GM19463 (cell line): ENCODE data around the gene C10orf143.
"Not testable (repeated sequence)": the region's sequence is repeated elsewhere in the genome, so short reads cannot be mapped to it uniquely, and the experiment has no call there.

Experiments used
- ATAC-seq: cut with Tn5 transposase; IDR thresholded peaks from one replicate; pipeline ENCODE4 v1.9.1; 2021; ENCODE audit warnings: mild to moderate bottlenecking, moderate library complexity; ENCODE audit not compliant: unreplicated experiment

Gene C10orf143

DNA sequence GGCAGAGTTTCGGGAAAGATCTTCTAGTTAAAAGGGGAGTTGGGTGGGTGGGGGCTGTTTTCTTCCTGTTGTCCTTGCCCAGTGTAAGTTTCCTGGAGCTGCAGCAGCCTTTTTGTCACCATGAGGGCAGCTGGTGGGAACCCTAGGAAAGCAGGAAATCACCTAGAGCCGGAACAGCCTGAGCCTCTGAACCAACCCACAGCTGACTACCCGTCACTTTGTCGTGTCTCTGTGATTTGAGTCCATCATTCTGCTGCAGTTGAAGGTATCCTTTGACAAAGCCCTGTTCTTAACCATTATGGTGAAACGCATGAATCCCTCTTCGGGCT, 1.2 kb upstream of the C10orf143 start:
- ATAC-seq: no peak

DNA sequence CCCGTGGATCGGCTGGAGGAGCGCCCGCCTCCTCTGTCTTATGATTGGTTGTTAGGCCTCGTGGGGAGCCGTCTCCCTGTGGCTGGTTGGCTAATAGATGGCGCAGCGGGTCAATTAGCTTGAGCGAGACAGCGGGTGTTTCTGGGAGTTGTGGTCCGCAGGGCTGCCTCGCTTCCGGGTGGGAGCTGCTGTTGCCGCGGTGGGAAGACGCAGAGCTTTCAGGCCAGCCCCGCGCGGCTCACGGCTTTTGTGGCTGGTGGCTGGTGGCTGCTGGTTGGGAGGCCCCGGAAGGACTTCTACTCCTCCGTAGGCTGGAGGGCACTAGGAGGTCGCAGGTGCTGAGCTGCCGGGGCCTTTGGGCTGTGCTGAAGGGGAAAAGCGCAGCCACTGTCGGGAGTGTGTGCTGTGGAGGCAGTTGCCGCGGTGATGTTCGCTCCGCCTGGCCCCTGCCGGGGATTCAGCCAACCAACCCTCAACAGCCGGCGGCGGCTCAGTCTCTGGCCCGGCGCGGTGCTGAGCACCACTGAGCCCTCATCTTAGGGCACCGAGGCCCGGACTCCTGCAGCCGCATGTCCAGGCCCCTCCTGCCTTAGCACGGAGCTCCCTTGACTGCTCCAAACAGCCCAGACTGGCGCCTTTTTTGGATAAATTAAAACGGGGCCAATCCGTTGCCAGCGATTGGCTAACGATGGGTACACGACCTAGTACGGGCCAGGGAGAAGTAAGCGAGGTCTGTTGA, 652 bp upstream of the C10orf143 start:
- peak; percentile 80 for ATAC-seq

DNA sequence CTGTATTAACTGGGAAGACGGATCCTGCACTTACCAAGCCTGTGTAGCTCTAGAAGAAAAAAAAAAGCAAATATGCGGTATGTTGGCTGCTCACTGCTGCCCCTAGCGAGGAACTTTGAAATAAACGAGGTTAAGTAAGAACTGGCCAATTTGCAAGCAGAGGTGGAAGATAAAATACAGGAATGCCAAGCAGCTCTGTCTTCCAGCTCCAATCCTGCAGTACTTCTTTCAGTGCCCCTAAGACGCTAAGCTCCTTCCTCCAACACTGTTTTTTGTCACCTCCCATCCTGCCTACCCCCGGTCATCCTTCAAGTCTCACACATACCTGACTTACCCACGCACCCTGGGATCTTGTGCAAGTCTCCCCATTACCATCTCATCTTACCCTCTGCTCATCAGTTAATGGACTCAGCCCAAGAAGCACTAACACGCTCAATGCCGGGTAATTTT, 809 bp downstream of the C10orf143 start:
- ATAC-seq: no peak

DNA sequence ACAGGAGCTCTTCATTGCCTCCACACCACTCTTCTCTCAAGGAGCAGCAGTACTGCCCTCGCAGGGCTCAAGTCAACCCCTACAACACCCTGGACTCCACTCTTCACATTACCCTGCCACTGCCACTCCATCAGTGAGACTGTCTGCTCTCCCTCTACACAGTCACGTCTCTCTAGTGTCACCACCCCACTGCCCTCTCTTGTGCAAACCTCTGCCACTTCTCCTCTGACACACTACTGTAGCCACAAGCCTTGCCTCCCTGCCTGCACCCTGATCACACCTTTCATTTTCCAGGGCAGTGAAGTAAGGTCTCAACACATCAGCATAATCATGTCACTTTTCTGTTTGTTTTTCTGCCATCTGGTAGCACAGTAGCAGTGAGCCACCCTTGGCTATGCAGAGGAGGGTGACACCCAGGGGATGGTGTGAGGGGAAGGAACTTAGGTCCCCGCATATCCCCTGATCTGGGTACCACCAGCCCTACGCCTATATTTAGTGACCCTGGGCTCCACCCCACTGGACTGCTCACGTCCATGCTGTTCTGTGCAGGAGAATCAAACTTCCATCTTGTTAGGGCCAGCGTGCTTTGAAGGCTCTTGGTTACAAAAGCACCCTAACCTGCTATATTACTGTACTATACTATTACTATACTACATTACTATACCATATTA, 1.6 kb downstream of the C10orf143 start:
- ATAC-seq: no peak

DNA sequence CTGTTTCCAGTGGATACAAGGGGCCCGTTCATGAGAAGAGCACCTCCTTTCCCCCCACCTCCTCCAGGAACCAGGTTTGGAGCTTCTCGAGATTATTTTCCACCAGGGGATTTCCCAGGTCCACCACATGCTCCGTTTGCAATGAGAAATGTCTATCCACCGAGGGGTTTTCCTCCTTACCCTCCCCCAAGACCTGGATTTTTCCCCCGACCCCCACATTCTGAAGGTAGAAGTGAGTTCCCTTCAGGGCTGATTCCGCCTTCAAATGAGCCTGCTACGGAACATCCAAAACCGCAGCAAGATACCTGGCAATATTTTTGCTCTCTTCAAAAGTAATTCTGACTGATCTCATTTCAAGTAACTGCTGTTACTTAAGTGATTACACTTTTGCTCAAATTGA, 2.5 kb downstream of the C10orf143 start:
- ATAC-seq: not testable (repeated sequence)

DNA sequence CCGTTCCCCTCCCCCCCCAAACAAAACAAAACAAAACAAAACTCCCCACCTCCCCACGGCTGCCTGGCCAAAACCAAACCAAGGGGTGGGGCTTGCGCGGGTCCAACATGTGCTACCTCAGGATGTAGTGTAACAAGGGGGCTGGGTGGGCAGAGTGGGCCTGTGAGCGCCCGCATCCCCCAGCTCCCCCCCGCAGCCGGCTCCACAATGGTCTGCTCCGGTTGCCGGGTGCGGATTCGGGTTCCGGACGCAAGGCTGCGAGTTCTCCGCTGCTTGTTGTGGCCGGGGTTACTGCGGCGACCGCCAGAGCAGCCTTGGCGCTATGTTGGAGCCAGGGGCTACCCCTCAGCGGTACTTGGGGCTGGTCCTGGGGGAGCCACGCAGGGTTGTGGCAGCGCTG, 4.9 kb downstream of the C10orf143 start:
- no peak for ATAC-seq

DNA sequence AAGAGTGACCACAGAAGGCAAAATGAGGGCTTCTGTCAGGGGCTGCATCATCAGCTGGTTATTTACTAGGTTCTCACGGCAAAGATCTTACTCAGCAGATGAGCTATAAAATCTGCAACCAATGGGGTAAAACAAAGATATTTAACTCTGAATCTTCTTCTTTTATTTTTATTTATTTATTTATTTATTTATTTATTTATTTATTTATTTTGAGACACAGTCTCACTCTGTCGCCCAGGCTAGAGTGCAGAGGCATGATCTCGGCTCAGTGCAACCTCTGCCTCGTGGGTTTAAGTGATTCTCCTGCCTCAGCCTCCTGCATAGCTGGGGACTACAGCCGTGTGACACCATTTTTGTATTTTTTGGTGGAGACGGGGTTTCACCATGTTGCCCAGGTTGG, 11.3 kb downstream of the C10orf143 start:
- no peak for ATAC-seq

DNA sequence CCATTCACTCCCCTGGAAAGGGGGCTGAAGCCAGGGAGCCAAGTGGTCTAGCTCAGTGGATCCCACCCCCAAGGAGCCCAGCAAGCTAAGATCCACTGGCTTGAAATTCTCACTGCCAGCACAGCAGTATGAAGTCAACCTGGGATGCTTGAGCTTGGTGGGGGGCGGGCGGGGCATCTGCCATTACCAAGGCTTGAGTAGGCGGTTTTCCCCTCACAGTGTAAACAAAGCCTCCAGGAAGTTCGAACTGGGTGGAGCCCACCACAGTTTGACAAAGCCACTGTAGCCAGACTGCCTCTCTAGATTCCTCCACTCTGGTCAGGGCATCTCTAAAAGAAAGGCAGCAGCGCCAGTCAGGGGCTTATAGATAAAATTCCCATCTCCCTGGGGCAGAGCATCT, 20.1 kb downstream of the C10orf143 start:
- not testable (repeated sequence) for ATAC-seq

DNA sequence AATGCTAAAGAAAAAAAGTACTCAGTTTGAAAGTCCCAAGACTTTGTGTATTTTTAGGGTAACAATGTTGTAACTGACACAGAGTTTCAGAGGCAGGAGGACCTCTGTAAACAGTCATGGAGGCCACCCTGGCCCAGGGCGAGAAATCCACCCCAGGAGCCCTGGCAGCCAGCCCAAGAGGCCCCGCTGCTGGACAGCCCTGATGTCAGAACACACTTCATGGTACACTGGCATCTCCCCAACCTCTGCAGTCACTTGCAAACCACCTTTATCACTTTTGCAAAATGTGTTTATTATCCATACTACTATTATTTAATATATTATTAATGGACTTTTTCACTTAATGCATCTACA, 30.2 kb downstream of the C10orf143 start:
- ATAC-seq: no peak

DNA sequence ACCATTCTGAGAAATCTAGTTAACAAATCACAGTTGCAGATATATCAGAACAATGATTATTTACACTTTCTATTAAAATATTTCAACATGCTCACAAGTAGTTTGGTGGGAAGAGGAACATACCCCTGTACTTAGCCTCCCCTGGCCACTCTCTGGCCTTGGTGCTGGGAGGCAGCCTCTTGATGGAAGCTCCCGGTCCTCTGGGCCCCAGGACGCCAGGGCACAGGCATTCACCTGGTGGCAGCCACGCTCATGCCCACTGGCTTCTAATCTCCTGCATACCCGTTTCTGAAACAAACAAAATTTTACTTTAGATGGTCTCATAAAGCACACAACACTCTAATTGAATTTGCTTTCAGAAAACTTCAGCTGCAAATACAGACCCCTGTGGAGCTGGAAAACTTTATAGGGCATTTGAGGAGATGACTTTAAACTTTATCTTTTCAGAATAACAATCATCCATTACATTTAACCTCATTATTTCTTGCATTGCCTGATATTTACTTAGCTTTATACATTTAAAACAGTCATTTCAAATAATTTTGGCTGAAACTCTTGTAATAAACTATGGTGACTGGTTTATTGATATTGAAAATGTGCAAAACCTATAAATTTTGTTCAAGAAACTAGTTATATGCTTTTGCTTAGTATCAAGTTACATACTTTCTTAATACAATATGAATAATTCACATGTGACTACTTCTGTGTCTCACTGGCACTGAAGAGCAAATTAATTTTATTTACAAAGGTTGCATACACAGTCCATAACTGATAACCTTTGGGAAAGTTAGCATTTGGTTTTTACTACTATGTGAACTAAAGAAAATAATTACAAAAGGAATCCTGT, 30.8 kb downstream of the C10orf143 start:
- ATAC-seq: no peak

DNA sequence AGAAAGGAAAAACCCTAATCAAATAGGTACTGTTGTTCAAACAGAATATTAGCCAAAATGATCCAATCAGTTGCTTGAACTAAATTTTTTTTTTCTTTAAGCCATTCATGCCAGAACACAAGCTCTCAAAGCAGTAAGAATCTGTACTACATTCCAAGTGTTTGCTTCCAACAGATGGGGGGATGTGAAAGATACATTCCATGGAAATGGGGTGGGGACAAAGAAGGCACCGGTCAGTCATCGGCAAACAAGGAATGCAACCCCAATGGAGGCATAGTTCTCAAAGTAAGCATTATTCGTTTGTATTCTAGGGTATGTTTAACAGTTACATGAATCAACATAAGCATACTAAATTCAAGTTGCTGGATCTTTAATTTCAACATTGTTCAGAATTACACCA, 32.5 kb downstream of the C10orf143 start:
- ATAC-seq: no peak

DNA sequence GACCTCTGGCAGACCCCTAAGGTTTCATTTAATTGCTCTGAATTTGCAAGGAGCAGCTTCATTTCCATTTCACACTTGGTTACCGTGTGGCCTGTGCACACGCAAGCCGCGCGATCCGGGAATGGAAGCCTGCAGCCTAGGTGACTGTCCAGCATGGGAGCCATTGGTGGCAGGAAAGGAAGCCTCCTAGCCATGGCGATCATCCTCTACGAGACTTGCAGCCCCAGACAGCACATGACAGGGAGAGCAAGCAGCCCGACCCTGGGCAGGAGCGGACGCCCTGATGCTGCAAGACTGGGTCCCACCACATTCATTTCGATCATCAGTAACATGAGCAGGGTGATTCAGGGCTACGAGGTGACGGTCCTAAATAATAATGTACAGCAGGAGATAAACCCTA, 33.9 kb downstream of the C10orf143 start:
- no peak for ATAC-seq

DNA sequence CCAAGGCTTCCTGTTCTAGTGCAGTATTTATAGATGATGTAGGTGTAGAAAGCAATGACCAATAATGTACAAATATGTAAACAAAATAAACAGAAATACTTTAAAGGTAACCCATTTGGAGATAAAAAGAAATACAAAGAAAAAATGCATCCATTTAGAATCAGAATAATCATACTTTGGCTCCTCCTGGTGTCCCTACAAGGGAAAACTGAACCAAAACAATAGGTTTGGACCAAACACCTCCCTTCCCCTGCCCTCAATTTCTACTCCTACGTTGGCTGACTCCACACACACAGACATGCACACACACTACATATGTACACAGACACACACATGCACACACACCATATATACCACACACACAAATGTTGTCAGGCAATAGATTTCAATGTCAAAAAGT, 36.0 kb downstream of the C10orf143 start:
- no peak for ATAC-seq

DNA sequence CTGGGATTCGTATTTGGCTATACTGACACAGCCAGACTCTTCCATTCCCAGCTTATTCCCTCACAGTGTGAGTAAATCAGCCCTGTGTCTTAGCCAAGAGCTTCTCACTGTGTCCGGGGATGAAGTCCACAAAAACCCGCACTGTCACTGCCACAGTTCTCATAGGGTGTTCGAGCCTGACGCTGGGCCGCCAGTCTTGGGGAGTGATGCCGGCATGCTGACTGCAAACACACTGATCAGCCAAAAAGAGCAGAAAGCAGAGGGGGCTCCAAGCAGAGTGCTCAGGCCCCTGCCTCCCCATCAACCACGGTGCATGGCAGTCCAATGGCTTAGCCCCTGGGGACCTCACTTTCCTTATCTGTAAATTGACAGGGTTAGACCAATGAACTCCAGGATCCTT, 36.7 kb downstream of the C10orf143 start:
- no peak for ATAC-seq

DNA sequence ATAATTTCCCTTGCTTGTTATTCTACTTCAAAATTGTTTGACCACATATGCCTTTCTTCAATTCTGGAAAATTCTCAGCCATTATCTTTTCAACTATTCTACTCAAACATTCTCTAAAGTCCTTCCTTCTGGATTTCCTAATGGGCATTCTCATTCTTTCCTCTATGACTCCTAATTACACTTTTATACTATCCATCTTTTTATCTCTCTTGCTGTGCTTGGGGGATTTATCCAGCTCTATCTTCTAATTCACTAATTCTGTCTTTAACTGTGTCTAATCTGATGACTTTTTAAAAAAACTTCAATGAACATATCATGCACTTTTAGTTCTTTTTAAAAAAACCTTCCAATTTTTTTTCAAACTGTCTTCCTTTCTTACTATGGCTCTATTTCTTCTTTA, 38.4 kb downstream of the C10orf143 start:
- no peak for ATAC-seq

DNA sequence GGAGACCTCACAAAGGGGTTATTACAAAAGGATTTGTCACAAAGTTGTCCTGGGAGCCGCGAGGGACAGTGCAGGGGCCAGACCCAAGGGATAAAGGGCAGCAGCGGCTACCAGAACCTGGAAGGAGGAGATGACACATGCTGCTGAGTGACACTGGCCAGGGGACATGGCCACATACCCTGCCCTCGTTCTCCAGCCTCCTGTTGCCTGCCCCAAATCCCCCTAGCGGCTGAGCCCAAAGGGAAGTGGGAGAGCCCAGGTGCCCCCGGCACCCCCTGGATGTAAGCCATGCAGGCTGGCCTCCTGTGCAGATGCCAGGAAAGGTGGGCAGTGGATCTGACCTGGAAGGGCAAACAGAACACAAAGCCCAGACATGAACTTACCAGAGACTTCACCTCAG, 42.7 kb downstream of the C10orf143 start:
- ATAC-seq: no peak

DNA sequence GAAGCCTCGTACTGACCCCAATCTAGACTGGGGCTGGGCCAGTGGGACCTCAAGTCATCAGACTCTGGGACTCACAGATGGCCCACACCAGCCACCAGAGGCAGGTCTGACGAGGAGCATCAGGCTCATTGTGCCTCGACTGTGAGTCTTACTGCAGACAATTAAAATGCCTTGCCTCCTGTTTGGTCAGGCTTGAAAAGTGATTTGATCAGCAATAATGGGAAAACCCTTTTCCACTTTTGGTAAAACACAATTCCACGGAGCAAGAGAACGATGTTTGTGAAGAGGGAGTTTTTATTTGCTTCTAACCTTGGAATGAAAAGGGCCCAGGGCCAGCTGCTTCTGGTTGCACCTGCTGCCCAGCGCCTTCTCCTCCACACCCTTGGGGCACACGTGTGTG, 43.9 kb downstream of the C10orf143 start:
- ATAC-seq: no peak

DNA sequence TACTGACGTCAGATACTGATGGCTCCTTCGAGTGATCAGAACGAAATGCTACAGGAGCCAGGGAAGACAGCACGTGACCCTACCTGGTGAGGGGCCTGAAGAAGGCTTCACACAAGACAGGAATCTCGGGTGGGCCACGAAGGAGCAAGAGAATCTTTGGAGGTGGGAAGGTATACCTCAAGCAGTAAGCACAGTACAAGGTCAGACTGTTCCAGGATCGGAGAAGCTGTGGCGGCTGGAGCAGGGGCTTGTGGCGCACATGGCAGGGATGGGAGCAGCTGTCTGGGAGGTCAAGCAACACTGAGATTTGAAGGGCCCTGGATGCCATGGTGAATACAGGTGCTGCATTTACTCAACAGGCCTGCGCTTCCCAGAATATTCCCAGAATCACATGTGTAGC, 45.4 kb downstream of the C10orf143 start:
- ATAC-seq: no peak

DNA sequence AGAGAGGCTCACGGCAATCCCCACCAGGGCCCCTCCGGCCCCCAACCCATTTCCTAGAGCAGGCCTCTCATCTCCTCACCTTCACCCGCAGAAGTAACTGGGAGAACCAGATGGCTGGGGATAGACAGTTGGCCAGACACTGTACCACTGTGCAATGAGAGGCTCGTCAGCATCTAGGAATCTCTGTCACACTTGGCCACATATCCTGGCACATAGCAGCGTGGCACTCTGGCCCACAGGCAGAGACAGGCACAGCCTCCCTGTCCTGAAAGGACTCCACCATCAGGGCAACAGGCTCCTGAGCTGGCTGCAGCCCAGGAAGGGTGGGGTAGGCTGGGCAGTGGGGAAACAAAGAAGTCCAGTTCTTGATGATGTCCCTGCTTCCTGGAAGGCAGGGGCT, 45.8 kb downstream of the C10orf143 start:
- no peak for ATAC-seq

DNA sequence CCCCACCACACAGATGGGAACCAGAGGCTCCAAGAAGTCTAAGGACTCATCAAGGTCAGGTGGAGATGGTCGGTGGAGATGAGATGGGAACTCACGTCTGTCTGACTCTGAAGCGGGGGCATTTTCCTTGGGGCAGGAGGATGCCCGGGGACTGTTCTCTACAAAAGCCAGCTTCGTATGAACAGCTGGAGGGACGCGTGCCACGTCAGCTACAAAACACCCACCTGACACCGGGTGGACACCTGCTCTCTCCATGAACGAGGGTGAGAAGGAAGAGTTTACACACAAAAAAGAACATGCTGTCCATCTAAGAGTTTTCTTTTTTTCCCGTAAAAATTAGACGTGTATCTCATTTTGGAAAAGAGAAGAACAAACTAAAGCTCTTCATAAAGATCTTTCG, 47.7 kb downstream of the C10orf143 start:
- no peak for ATAC-seq

DNA sequence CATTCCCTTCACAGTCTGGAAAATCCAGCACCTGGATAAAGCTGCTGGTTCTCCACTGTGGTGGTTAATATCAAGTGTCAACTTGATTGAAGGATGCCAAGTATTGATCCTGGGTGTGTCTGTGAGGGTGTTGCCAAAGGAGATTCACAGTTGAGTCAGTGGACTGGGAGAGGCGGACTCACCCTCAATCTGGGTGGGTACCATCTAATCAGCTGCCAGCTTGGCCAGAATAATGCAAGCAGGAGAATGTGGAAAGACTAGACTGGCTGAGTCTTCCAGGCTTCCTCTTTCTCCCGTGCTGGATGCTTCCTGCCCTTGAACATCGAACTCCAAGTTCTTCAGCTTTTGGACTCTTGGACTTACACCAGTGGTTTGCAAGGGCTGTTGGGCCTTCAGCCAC, 48.4 kb downstream of the C10orf143 start:
- ATAC-seq: no peak

DNA sequence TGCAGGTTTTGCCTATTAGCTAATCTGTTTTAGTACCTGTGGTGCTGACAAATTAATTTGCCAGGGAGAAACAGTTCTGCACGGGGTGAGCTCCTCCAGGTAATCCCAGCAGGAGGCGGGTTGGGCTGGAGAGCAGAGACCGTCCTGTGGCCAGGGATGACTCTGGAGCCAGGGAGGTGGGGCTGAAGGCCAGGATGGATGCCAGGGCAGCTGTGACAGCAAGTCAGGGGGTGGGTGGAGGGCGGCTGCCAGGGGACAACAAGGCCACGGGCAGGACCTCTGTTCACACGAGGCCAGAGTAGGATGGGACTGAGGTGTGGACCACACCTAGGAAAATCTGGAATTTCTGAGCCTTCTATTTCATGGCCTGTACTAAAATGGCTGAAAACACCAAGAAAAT, 48.9 kb downstream of the C10orf143 start:
- ATAC-seq: no peak
